ENCODE measurements around the gene RAB21.

Gene RAB21

GRCh38 chr12:71786829-71787228 is 32.2 kb downstream of the RAB21 start:
- POLR2A ChIA-PET, result no interaction called here
- no peak for DNase-seq (ENCODE audit: extremely low spot score)
- CTCF ChIA-PET, result no interaction called here
- TF ChIP-seq HDGF (IDR thresholded peaks at IDR 0.05; ENCODE audit: borderline replicate concordance) (no peak), ZNF384 (IDR thresholded peaks at IDR 0.05) (no peak), LEF1 (IDR thresholded peaks at IDR 0.05; ENCODE audit: borderline replicate concordance) (no peak), FOXK2 (IDR thresholded peaks at IDR 0.05) (no peak), BHLHE40 (IDR thresholded peaks at IDR 0.05; ENCODE audit: borderline replicate concordance) (no peak), L3MBTL2 (conservative IDR thresholded peaks at IDR 0.05) (no peak), CTBP1 (IDR thresholded peaks at IDR 0.05; ENCODE audit: borderline replicate concordance) (no peak), TARDBP (IDR thresholded peaks at IDR 0.05) (no peak), ARNT (IDR thresholded peaks at IDR 0.05) (no peak), SP1 (IDR thresholded peaks at IDR 0.05) (no peak), NFRKB (IDR thresholded peaks at IDR 0.05) (no peak), PKNOX1 (IDR thresholded peaks at IDR 0.05) (no peak)

GRCh38 chr12:71787580-71787979 is 32.9 kb downstream of the RAB21 start:
- ChIA-PET POLR2A (no interaction called here), CTCF (no interaction called here)
- no peak for DNase-seq (ENCODE audit: extremely low spot score)
- no peak for TF ChIP-seq PKNOX1 (IDR thresholded peaks at IDR 0.05)
- no peak for TF ChIP-seq ZNF384 (IDR thresholded peaks at IDR 0.05)
- TF ChIP-seq SP1 (IDR thresholded peaks at IDR 0.05), result no peak
- TF ChIP-seq ARNT (IDR thresholded peaks at IDR 0.05), result no peak
- TF ChIP-seq LEF1 (IDR thresholded peaks at IDR 0.05; ENCODE audit: borderline replicate concordance), result no peak
- TF ChIP-seq HDGF (IDR thresholded peaks at IDR 0.05; ENCODE audit: borderline replicate concordance), result no peak
- TF ChIP-seq CTBP1 (IDR thresholded peaks at IDR 0.05; ENCODE audit: borderline replicate concordance), result no peak
- no peak for TF ChIP-seq FOXM1 (IDR thresholded peaks at IDR 0.05; ENCODE audit: borderline replicate concordance)
- TF ChIP-seq TARDBP (IDR thresholded peaks at IDR 0.05), result no peak

- CTCF ChIA-PET, result no interaction called here
- DNase-seq (ENCODE audit: extremely low spot score), result no peak
- TF ChIP-seq NFRKB (IDR thresholded peaks at IDR 0.05) (no peak), FOXM1 (IDR thresholded peaks at IDR 0.05; ENCODE audit: borderline replicate concordance) (no peak), BHLHE40 (IDR thresholded peaks at IDR 0.05; ENCODE audit: borderline replicate concordance) (no peak), PKNOX1 (IDR thresholded peaks at IDR 0.05) (no peak), HDGF (IDR thresholded peaks at IDR 0.05; ENCODE audit: borderline replicate concordance) (no peak)
- POLR2A ChIA-PET, result no interaction called here
These were observed 35.7 kb downstream of the RAB21 start for GRCh38 chr12:71790331-71790730.

- ChIA-PET POLR2A (no interaction called here), CTCF (no interaction called here)
- DNase-seq (ENCODE audit: extremely low spot score), result no peak
- no peak for TF ChIP-seq PKNOX1 (IDR thresholded peaks at IDR 0.05)
- no peak for TF ChIP-seq TARDBP (IDR thresholded peaks at IDR 0.05)
- no peak for TF ChIP-seq L3MBTL2 (conservative IDR thresholded peaks at IDR 0.05)
- no peak for TF ChIP-seq FOXA1 (IDR thresholded peaks at IDR 0.05)
- TF ChIP-seq FOXM1 (IDR thresholded peaks at IDR 0.05; ENCODE audit: borderline replicate concordance), result no peak
- no peak for TF ChIP-seq ELF4 (IDR thresholded peaks at IDR 0.05)
- no peak for TF ChIP-seq SUZ12 (IDR thresholded peaks at IDR 0.05)
- TF ChIP-seq ARNT (IDR thresholded peaks at IDR 0.05), result no peak
- no peak for TF ChIP-seq FOXK2 (IDR thresholded peaks at IDR 0.05)
- no peak for TF ChIP-seq ZNF384 (IDR thresholded peaks at IDR 0.05)
- no peak for TF ChIP-seq HDGF (IDR thresholded peaks at IDR 0.05; ENCODE audit: borderline replicate concordance)
- TF ChIP-seq BHLHE40 (IDR thresholded peaks at IDR 0.05; ENCODE audit: borderline replicate concordance), result no peak
- no peak for TF ChIP-seq SP1 (IDR thresholded peaks at IDR 0.05)
- no peak for TF ChIP-seq LEF1 (IDR thresholded peaks at IDR 0.05; ENCODE audit: borderline replicate concordance)
- no peak for TF ChIP-seq CTBP1 (IDR thresholded peaks at IDR 0.05; ENCODE audit: borderline replicate concordance)
- no peak for TF ChIP-seq NFRKB (IDR thresholded peaks at IDR 0.05)
These were observed 36.9 kb downstream of the RAB21 start for GRCh38 chr12:71791473-71792150.

- no peak for DNase-seq (ENCODE audit: extremely low spot score)
- POLR2A ChIA-PET, result no interaction called here
- no peak for TF ChIP-seq LEF1 (IDR thresholded peaks at IDR 0.05; ENCODE audit: borderline replicate concordance)
- TF ChIP-seq FOXM1 (IDR thresholded peaks at IDR 0.05; ENCODE audit: borderline replicate concordance), result no peak
- no peak for TF ChIP-seq HDGF (IDR thresholded peaks at IDR 0.05; ENCODE audit: borderline replicate concordance)
- TF ChIP-seq ARNT (IDR thresholded peaks at IDR 0.05), result no peak
- TF ChIP-seq SP1 (IDR thresholded peaks at IDR 0.05), result no peak
- TF ChIP-seq L3MBTL2 (conservative IDR thresholded peaks at IDR 0.05), result no peak
These were observed 37.9 kb downstream of the RAB21 start for GRCh38 chr12:71792599-71792998.

GRCh38 chr12:71795901-71796300 is 41.2 kb downstream of the RAB21 start:
- POLR2A ChIA-PET, result no interaction called here
- CTCF ChIA-PET, result no interaction called here

More at GRCh38 chr12:71792599-71792998, 37.9 kb downstream of the RAB21 start:
- CTCF ChIA-PET, result no interaction called here

More at GRCh38 chr12:71795901-71796300, 41.2 kb downstream of the RAB21 start:
- DNase-seq (ENCODE audit: extremely low spot score), result no peak
- no peak for TF ChIP-seq FOXA1 (IDR thresholded peaks at IDR 0.05)
- TF ChIP-seq LEF1 (IDR thresholded peaks at IDR 0.05; ENCODE audit: borderline replicate concordance), result no peak
- TF ChIP-seq ELF4 (IDR thresholded peaks at IDR 0.05), result no peak
- no peak for TF ChIP-seq SUZ12 (IDR thresholded peaks at IDR 0.05)
- no peak for TF ChIP-seq ZNF384 (IDR thresholded peaks at IDR 0.05)
- TF ChIP-seq HDGF (IDR thresholded peaks at IDR 0.05; ENCODE audit: borderline replicate concordance), result no peak
- no peak for TF ChIP-seq FOXM1 (IDR thresholded peaks at IDR 0.05; ENCODE audit: borderline replicate concordance)
- no peak for TF ChIP-seq ARNT (IDR thresholded peaks at IDR 0.05)
- TF ChIP-seq TARDBP (IDR thresholded peaks at IDR 0.05), result no peak
- no peak for TF ChIP-seq PKNOX1 (IDR thresholded peaks at IDR 0.05)
- no peak for TF ChIP-seq L3MBTL2 (conservative IDR thresholded peaks at IDR 0.05)
